Neural cell (in vitro differentiated cells): ENCODE data around the gene ASIC2.

ENCODE experiments used
- CTCF ChIP-seq: fragments of 450-650 bp; IDR thresholded peaks from 2 replicates; pipeline ENCODE4 v1.5.1; 2014; ENCODE audit warnings: antibody characterized with exemption, mild to moderate bottlenecking, moderate library complexity; ENCODE audit not compliant: poor library complexity, severe bottlenecking
- EP300 ChIP-seq: fragments of 450-650 bp; conservative IDR thresholded peaks from 2 replicates; pipeline ENCODE4 v1.6.1; 2014; ENCODE audit warnings: antibody characterized with exemption, mild to moderate bottlenecking, moderate library complexity; ENCODE audit not compliant: poor library complexity, severe bottlenecking
- EZH2 ChIP-seq: fragments of 200-600, 300-800 bp; shearing (Covaris generic), sonication (generic); IDR thresholded peaks from 2 replicates; pipeline ENCODE4 v1.6.1; 2014; ENCODE audit warnings: antibody characterized with exemption, low read length, borderline replicate concordance, mild to moderate bottlenecking; ENCODE audit not compliant: insufficient read depth, poor library complexity, severe bottlenecking
- MXI1 ChIP-seq: fragments of 450-650 bp; conservative IDR thresholded peaks from 2 replicates; pipeline ENCODE4 v1.6.1; 2014; ENCODE audit warnings: antibody characterized with exemption, mild to moderate bottlenecking; ENCODE audit not compliant: poor library complexity, severe bottlenecking
- POLR2AphosphoS5 ChIP-seq: IDR thresholded peaks from 2 replicates; pipeline ENCODE4 v1.6.1; 2012
- REST ChIP-seq: IDR thresholded peaks from 2 replicates; pipeline ENCODE4 v1.6.1; 2012; ENCODE audit warnings: borderline replicate concordance
- TAF1 ChIP-seq: IDR thresholded peaks from 2 replicates; pipeline ENCODE4 v1.6.1; 2012; ENCODE audit warnings: low read depth

GRCh38 chr17:33201283-33201682 lies 91.8 kb downstream of the ASIC2 start:
- TF ChIP-seq MXI1 (no peak), TAF1 (no peak), CTCF (no peak), EP300 (no peak), EZH2 (no peak), POLR2AphosphoS5 (no peak), REST (no peak)
